ENCODE data around the gene SOX9.
A peak's percentile ranks its signal among the peaks of the same experiment; 100 is the strongest.
"Not testable (repeated sequence)": the region's sequence is repeated elsewhere in the genome, so short reads cannot be mapped to it uniquely, and the experiment has no call there.

The SOX9 gene

DNA sequence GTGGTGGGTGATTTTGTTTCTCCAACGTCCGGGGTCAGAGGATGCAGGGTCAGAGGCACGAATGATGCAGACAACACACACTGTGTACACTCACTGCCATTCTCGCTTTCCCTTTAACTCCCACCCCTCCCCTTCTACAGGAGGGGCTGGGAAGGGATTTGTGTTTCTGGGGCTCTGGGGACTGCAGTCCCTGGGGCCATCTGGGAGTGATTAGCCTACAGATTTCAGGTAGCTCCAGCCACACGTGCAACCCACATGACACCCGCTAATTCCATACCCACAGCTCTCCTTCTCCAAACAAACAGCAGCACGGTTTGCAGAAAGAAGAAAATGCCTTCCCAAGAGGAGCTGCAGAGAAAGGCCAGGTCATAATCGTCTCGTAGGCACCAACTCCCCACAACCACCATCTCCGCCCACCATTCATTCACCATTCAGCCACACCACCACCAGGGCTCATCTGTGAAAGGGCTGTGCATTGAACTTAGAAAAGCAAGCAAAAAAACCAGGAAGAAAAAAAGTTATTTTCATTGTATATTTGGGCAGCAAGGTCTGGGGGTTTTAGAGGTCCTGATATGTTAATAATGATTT lies 9.4 kb upstream of the SOX9 start:
- no peak for DNase-seq (ENCODE audit: low read depth in 2 of 2)

DNA sequence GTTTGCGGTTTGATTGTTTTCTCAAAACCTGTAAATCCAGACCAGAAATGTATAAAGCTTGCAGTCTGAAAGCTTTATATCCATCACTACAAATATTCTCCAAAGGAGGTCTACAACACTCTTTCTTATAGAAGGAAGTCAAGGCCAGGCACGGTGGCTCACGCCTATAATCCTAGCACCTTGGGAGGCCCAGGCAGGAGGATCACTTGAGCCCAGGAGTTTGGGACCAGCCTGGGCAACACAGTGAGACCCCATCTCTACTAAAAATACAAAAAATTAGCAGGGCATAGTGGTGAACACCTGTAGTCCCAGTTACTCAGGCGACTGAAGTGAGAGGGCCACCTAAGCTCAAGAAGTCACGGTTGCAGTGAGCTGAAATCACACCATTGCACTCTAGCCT lies 8.9 kb upstream of the SOX9 start:
- not testable (repeated sequence) for DNase-seq (ENCODE audit: low read depth in 2 of 2)

DNA sequence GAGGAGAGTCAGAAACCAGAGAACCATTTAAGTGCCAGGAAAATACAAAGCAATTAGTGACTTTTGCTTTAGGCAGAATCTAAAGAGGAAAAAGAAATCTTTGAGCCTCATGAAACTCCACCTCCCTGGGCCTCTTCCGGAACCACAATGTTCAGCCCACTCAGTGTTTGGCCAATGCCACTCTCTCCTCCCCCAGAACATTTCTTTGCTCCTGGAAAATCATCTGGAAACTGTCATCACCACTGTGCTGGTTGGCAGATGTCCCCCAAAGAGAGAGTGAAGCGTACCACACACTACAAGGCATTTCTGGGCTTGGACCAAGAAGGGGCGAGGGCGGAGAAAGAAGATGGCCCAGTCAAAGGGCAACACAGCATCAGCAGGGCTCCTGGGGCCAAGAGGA lies 7.1 kb upstream of the SOX9 start:
- no peak for DNase-seq (ENCODE audit: low read depth in 2 of 2)

DNA sequence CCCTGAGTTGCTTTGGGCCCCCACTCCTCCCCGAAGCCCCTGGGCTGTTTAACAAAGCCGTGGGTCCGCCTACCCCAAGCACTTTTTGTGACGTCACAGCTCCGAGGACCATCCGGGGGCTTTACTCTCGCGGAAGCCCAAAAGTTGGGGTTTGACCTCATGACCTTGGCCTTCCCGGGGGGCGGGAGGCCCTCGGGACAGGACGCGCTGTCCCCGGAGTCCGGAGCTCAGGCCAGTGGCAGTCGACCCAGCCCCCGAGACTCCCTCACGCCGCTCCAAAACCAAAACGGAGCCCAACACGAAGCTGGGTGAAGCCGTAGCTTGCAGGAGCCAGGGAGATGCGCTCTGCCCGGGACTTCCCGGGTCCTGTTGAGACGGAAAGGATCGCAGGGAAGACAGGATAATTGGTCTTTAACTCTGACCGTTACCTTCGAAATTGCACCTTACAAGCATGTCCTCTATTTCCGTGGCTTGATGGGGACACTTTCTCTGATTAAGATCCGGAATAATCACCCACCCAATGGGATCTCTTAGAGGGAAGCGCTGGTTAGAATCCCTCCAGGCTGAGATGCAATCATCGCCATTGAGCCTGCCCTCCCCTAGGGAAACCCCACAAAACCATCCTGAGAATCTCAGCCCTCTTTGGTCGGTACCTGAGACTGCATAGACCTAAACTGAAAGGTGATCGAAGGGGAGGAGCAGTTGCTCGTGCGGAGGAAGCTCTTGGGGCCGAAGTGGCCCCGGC lies 4.9 kb upstream of the SOX9 start:
- no peak for DNase-seq (ENCODE audit: low read depth in 2 of 2)

DNA sequence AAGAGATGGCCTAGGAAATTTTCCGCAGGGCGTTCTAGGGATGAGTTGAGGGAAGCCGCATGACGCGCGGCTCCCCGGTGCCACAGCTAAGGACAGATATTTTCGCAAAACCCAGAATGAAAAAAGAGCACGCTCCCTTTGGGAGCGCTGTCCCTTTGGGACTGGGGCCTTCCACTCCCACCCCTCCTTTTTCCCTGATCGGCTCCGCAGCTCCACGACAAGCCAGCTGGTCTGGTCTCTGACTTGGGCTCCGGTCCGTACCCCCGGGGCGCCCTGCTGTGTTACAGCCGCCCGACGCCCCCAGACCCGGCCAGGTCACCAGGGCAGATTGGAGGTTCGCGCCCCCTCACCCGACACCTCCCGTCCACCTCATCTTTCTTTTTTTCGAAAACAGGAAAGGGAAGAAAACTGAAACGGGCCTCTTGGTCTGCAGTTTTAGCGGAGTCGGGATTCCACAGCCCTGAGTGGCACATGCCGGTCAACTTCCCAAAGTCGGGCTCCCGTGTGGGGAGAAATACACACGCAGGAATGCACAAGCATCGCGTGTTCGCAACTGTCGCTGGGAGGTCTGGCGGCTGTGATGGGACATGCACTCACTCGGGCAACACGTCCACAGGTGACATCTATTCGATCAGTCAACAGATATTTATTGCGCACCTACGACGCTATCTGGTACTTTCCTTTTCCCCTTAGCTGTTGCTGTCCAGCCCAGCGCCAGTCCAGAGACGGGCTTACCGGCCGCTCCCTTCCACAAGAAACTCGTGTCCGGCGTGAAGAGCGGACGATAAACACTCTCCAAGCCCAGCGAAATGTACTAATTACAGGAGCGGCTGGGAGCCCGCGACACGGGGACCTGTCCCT lies 3.9 kb upstream of the SOX9 start:
- DNase-seq (ENCODE audit: low read depth in 2 of 2), result no peak

DNA sequence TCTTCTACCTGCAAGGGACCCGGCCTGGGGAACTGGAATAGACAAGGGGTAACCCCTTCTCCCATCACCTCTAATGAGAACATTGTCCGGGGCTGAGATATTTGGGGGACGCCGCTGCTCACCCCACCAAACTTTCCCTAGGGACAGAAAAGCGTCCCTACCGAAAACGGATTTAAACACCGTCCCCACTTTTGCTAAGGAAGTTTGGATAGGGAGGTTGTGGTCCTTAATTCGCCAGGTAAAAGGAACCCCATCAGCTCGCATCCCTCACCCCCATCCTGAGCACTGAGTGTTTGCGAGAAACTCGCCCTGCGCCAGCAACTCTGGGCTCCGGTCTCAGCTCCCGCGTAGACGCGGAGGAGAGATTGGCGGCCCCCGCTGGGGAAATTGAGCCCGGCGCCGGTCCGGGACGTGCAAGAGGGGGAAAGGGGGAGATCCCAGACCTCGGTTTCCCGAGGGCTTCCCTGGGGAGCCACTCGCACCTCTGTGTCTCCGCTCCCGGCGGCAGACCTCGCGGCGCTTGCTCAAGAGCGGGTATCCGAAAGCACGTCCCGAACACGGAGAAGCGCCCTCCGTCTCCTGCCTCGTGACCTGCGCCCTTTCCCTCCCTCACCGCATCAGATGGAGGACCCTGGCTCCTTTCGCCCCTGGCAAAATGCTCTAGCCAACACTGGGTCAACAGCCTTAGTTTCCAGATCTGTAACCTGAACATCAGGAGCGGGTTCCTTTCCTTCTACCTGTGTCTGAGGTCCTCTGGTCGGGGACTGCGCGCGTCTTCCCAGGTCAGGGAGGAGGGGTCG lies 3.1 kb upstream of the SOX9 start:
- no peak for DNase-seq (ENCODE audit: low read depth in 2 of 2)

DNA sequence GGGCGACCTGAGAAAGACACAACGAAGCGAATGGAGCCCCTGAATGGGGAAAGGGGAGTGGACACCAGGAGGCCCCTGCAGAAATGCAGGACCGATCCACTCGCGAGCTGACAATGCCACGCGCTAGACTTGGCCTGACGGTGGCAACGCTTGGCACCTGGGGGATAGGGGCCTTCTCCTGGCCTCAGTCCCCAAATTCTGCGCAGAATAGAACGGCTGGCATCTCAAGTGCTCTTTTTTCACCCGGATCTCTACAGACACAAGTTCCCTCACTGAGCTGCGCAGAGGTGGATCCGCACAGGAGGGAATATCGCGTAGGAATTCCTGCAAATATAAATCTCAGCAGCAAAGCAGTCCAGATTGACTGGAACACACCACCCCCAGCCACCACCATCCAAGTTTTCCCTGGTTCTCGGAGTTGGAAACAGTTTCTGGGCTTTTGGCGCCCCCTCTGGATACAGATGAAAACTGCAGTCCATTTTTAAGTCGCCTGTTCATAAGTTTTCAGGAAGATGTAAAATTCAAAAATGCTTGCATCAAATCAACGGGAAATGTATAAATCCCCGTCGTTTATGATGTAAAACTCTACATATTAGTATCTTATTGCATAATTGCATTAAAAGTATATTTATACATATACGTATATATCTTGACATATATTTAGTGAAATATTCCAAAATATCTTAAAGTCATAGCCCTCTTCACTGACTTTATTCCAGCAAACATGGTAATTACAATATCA lies 2.3 kb upstream of the SOX9 start:
- DNase-seq (ENCODE audit: low read depth in 2 of 2), result peak; percentile 60 to 70

DNA sequence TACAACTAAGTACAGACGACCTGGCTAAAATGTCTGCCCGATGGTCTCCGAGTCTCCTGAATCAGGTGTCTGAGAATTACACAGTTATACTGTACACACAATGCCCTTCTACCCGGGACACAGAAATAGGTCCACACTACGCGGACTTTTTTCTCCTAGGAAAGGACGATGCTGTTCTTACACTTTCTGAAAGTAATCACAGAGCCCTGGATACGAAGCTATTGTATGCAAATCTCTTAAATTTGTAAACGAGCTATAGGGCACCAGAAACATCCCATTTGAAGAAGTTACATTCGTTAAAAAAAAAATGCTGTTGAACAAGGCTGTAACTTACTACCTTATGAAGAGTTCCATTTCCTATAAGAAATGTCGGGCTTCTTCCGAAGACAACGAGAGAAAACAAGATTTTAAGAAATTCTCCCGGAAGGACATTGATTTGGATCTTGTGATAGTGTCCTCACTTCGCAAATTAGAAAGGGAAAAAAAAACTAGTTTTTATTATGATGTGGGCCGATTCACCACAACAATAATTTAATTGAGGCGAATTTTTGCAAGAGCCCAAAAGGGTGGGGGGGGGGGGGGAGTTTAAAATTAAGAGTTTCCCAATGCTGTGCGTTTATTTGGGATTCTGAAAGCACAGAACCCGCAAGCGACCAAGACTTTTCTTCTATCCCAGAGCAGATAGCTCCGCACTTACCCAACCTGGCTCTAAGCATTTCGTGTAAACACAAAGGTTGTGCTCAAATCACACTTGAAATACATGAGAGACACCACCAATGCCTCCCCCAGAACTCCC lies 1.5 kb upstream of the SOX9 start:
- no peak for DNase-seq (ENCODE audit: low read depth in 2 of 2)

DNA sequence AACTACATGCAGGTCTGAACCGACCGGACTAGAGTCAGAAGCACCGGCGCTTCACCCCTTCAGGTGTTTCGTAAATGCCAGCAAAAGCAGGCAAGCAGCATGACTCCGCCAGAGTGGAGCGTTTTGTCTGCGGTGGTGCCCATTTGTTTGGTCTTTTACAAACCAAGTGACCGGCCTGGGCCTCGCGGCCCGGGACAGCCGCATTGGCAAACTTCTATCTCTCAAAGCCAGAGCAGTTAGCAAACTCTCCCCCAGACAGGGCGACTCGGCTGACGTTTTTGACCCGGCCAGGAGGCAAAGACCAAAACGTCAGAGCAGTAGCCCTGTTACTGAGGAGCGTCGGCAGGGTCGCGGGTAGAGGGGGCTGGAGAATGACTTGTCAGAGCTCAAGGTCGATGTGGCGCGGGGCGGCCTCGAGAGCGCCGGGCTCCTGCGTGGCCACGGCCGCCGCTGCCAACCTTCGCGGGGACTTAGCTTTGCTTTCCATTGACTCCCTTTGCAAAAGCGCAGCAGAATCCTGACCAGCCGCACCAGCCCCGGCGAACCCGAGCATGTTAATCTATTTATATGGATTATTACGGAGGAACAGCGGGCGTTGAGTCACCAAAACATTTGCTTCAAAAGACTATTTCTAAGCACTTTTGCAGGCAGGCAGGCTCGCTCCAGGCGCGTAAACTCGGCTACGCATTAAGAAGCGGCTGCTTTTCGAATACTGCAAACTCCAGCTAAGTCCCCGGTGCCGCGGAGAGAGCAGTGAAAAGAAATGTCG lies 763 bp upstream of the SOX9 start:
- DNase-seq (ENCODE audit: low read depth in 2 of 2), result peak in 1 of 2 experiments; percentile 53

DNA sequence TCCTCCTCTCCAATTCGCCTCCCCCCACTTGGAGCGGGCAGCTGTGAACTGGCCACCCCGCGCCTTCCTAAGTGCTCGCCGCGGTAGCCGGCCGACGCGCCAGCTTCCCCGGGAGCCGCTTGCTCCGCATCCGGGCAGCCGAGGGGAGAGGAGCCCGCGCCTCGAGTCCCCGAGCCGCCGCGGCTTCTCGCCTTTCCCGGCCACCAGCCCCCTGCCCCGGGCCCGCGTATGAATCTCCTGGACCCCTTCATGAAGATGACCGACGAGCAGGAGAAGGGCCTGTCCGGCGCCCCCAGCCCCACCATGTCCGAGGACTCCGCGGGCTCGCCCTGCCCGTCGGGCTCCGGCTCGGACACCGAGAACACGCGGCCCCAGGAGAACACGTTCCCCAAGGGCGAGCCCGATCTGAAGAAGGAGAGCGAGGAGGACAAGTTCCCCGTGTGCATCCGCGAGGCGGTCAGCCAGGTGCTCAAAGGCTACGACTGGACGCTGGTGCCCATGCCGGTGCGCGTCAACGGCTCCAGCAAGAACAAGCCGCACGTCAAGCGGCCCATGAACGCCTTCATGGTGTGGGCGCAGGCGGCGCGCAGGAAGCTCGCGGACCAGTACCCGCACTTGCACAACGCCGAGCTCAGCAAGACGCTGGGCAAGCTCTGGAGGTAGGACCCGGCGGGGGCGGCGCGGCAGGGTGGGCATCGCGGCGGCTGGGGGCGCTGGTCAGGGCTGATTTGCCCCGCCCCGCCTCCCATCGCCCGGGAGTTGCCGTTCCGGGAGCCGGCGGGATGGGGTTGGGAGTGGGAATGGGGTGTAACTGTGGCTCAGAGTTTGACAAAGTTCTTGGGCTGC lies 567 bp downstream of the SOX9 start:
- no peak for DNase-seq (ENCODE audit: low read depth in 2 of 2)

DNA sequence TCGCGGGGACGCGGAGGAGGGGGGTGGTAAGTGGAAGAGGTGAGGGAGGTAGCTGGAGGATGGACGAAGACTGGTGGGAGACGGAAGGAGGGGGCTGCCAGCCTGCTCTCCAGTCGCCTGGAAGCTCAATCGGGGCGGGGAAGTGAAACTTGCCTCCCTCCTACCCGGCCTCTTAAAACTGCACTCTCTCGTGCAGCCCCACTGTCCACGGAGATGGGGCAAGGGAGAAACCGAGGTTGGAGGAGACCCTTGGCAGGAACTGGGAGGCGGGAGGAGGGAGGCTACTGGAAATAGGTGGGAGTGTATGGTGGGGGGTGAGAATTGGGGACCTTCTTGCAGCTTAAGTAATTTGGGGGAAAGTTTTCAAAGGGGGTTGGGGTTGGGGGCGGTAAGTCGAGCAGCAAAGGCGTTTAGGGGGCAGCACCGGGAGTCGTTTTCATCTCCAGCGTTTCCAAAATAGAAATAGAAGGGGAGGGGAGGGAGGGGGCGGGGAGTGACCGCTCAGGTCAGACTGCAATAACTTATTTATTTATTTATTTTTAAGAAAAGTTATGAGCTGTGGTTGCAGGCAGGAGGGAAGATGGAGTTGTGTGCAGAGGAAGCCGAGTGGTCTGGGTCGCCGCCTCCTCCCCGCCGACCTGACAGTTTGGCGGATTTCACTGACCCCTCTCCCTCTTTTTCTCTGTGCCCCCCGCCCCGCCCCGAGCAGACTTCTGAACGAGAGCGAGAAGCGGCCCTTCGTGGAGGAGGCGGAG lies 1.4 kb downstream of the SOX9 start:
- DNase-seq (ENCODE audit: low read depth in 2 of 2), result no peak

DNA sequence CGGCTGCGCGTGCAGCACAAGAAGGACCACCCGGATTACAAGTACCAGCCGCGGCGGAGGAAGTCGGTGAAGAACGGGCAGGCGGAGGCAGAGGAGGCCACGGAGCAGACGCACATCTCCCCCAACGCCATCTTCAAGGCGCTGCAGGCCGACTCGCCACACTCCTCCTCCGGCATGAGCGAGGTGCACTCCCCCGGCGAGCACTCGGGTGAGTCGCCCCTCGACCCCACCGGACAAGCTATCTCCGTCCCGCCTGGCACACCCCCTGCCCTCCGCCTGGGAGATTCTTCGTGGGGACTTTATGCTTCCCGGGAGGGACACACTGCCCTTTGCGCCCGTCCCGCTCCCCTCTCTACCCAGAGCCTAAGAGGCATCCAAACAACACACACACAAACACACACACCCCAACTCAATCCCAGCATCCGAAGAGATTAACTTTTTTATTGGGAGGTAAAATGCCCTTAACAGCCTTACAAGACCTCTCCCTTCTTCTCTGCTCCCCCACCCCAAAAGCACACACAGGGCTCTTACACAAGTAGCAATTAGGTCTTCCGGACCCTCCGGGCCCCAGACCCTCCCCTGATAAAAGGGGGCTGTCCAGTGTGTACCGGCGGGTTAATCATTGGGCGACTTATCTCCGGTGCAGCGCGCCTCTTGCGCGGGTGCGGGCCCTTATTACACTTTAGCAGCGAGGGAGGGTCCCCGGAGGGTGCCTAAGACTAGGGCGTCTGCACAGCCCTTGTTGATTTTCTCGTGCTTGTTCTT lies 2.1 kb downstream of the SOX9 start:
- no peak for DNase-seq (ENCODE audit: low read depth in 2 of 2)

DNA sequence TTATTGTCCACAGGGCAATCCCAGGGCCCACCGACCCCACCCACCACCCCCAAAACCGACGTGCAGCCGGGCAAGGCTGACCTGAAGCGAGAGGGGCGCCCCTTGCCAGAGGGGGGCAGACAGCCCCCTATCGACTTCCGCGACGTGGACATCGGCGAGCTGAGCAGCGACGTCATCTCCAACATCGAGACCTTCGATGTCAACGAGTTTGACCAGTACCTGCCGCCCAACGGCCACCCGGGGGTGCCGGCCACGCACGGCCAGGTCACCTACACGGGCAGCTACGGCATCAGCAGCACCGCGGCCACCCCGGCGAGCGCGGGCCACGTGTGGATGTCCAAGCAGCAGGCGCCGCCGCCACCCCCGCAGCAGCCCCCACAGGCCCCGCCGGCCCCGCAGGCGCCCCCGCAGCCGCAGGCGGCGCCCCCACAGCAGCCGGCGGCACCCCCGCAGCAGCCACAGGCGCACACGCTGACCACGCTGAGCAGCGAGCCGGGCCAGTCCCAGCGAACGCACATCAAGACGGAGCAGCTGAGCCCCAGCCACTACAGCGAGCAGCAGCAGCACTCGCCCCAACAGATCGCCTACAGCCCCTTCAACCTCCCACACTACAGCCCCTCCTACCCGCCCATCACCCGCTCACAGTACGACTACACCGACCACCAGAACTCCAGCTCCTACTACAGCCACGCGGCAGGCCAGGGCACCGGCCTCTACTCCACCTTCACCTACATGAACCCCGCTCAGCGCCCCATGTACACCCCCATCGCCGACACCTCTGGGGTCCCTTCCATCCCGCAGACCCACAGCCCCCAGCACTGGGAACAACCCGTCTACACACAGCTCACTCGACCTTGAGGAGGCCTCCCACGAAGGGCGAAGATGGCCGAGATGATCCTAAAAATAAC lies 3.0 kb downstream of the SOX9 start:
- no peak for DNase-seq (ENCODE audit: low read depth in 2 of 2)

DNA sequence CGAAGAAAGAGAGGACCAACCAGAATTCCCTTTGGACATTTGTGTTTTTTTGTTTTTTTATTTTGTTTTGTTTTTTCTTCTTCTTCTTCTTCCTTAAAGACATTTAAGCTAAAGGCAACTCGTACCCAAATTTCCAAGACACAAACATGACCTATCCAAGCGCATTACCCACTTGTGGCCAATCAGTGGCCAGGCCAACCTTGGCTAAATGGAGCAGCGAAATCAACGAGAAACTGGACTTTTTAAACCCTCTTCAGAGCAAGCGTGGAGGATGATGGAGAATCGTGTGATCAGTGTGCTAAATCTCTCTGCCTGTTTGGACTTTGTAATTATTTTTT lies 3.6 kb downstream of the SOX9 start:
- DNase-seq (ENCODE audit: low read depth in 2 of 2), result no peak

DNA sequence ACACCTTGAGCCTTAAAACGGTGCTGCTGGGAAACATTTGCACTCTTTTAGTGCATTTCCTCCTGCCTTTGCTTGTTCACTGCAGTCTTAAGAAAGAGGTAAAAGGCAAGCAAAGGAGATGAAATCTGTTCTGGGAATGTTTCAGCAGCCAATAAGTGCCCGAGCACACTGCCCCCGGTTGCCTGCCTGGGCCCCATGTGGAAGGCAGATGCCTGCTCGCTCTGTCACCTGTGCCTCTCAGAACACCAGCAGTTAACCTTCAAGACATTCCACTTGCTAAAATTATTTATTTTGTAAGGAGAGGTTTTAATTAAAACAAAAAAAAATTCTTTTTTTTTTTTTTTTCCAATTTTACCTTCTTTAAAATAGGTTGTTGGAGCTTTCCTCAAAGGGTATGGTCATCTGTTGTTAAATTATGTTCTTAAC lies 4.4 kb downstream of the SOX9 start:
- DNase-seq (ENCODE audit: low read depth in 2 of 2), result no peak

DNA sequence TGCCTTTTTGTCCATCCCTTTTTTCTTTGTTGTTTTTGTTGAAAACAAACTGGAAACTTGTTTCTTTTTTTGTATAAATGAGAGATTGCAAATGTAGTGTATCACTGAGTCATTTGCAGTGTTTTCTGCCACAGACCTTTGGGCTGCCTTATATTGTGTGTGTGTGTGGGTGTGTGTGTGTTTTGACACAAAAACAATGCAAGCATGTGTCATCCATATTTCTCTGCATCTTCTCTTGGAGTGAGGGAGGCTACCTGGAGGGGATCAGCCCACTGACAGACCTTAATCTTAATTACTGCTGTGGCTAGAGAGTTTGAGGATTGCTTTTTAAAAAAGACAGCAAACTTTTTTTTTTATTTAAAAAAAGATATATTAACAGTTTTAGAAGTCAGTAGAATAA lies 4.9 kb downstream of the SOX9 start:
- no peak for DNase-seq (ENCODE audit: low read depth in 2 of 2)
